Measurements from ENCODE around the gene AFF3. TPM values are rescaled to one million over a fixed set of nuclear protein-coding genes. Genes with fewer than 3 reads are reported as not detected.
"Not testable (repeated sequence)": the region's sequence is repeated elsewhere in the genome, so short reads cannot be mapped to it uniquely, and the experiment has no call there.

Gene AFF3
- total RNA-seq, 1 experiment from 2014 or later = 0.22 TPM

- not testable (repeated sequence) for H4K91ac ChIP-seq (ENCODE audit: insufficient read length, low read depth, low read length); H3K56ac ChIP-seq (ENCODE audit: insufficient read length, low read depth, low read length); H3K27ac ChIP-seq (ENCODE audit: insufficient read length, low read depth, low read length); H3K4me3 Mint-ChIP-seq; H2AK5ac ChIP-seq (ENCODE audit: insufficient read length, low read length); H2AFZ ChIP-seq (ENCODE audit: low read length); H3K18ac ChIP-seq (ENCODE audit: insufficient read length, low read depth, low read length); H3K4me1 Mint-ChIP-seq; H4K8ac ChIP-seq (replicated peaks; ENCODE audit: insufficient read length, low read depth, low read length); H3K9me3 Mint-ChIP-seq; H3K4ac ChIP-seq (ENCODE audit: low read depth, low read length); H3K14ac ChIP-seq (ENCODE audit: insufficient read depth, low read length); H2BK12ac ChIP-seq (ENCODE audit: insufficient read length, low read depth, low read length); H3T11ph ChIP-seq (ENCODE audit: low read length); H3K27me3 ChIP-seq (ENCODE audit: insufficient read depth, low read length); H2BK120ac ChIP-seq (ENCODE audit: low read depth, low read length, poor library complexity, severe bottlenecking); DNase-seq; H3K4me1 ChIP-seq (ENCODE audit: insufficient read depth, low read length); H3K79me1 ChIP-seq (ENCODE audit: insufficient read depth, low read depth, low read length, poor library complexity, severe bottlenecking); H3K9me3 ChIP-seq (ENCODE audit: control insufficient read depth, low read depth, low read length); H3K79me2 ChIP-seq (ENCODE audit: insufficient read depth, low read length); H3K36me3 Mint-ChIP-seq (ENCODE audit: insufficient read depth in 1 of 3, low read depth in 3 of 3); H4K5ac ChIP-seq (ENCODE audit: insufficient read length, low read depth, low read length); H2BK15ac ChIP-seq (ENCODE audit: low read depth, low read length); H2BK5ac ChIP-seq (ENCODE audit: insufficient read length, low read length); H3K9ac ChIP-seq (ENCODE audit: extremely low read depth, insufficient read length, low read length); H3K27ac Mint-ChIP-seq; H4K20me1 ChIP-seq (ENCODE audit: control insufficient read depth, insufficient read depth, insufficient read length); H3K4me2 ChIP-seq (ENCODE audit: insufficient read depth, insufficient read length, low read length); H2BK20ac ChIP-seq (ENCODE audit: low read depth, low read length, poor library complexity, severe bottlenecking); H3K23me2 ChIP-seq (ENCODE audit: insufficient read length, low read depth, low read length, poor library complexity, severe bottlenecking); H3K23ac ChIP-seq (ENCODE audit: insufficient read length, low read depth, low read length)
- peaks cover 19% of the 10 kb centered on the region for H3K27me3 Mint-ChIP-seq (ENCODE audit: low read depth)
- no CpG with 5 or more reads among the region's 10 CpGs for WGBS (ENCODE audit: extremely low coverage, insufficient read length, low lambda C conversion rate)
Observed at GRCh38 chr2:100095845-100096244, 46.5 kb downstream of the AFF3 start.

GRCh38 chr2:100091807-100092206 lies 50.6 kb downstream of the AFF3 start:
- not testable (repeated sequence) for H4K91ac ChIP-seq (ENCODE audit: insufficient read length, low read depth, low read length); H3K14ac ChIP-seq (ENCODE audit: insufficient read depth, low read length); H2AFZ ChIP-seq (ENCODE audit: low read length); H3K27me3 ChIP-seq (ENCODE audit: insufficient read depth, low read length); H3K18ac ChIP-seq (ENCODE audit: insufficient read length, low read depth, low read length); H2BK12ac ChIP-seq (ENCODE audit: insufficient read length, low read depth, low read length); H3K79me2 ChIP-seq (ENCODE audit: insufficient read depth, low read length); H3K27ac ChIP-seq (ENCODE audit: insufficient read length, low read depth, low read length); H3K4me1 Mint-ChIP-seq; H3K27me3 Mint-ChIP-seq (ENCODE audit: low read depth); H2AK5ac ChIP-seq (ENCODE audit: insufficient read length, low read length); H4K8ac ChIP-seq (replicated peaks; ENCODE audit: insufficient read length, low read depth, low read length); H3K79me1 ChIP-seq (ENCODE audit: insufficient read depth, low read depth, low read length, poor library complexity, severe bottlenecking); DNase-seq; H2BK120ac ChIP-seq (ENCODE audit: low read depth, low read length, poor library complexity, severe bottlenecking); H4K20me1 ChIP-seq (ENCODE audit: control insufficient read depth, insufficient read depth, insufficient read length); H2BK20ac ChIP-seq (ENCODE audit: low read depth, low read length, poor library complexity, severe bottlenecking); H3K4me2 ChIP-seq (ENCODE audit: insufficient read depth, insufficient read length, low read length); H3K9me3 ChIP-seq (ENCODE audit: control insufficient read depth, low read depth, low read length); H3K4me3 Mint-ChIP-seq; H3K4ac ChIP-seq (ENCODE audit: low read depth, low read length); H2BK15ac ChIP-seq (ENCODE audit: low read depth, low read length); H3K36me3 Mint-ChIP-seq (ENCODE audit: insufficient read depth in 1 of 3, low read depth in 3 of 3); H3K4me1 ChIP-seq (ENCODE audit: insufficient read depth, low read length); H4K5ac ChIP-seq (ENCODE audit: insufficient read length, low read depth, low read length); H3K27ac Mint-ChIP-seq; H3K9ac ChIP-seq (ENCODE audit: extremely low read depth, insufficient read length, low read length); H3K23me2 ChIP-seq (ENCODE audit: insufficient read length, low read depth, low read length, poor library complexity, severe bottlenecking); H3T11ph ChIP-seq (ENCODE audit: low read length); H2BK5ac ChIP-seq (ENCODE audit: insufficient read length, low read length); H3K56ac ChIP-seq (ENCODE audit: insufficient read length, low read depth, low read length); H3K23ac ChIP-seq (ENCODE audit: insufficient read length, low read depth, low read length); H3K9me3 Mint-ChIP-seq
- WGBS (ENCODE audit: extremely low coverage, insufficient read length, low lambda C conversion rate) = no CpG with 5 or more reads among the region's 8 CpGs
